PC-3 (cell line): ENCODE measurements around the gene EBLN1.
"Not testable (repeated sequence)": the region's sequence is repeated elsewhere in the genome, so short reads cannot be mapped to it uniquely, and the experiment has no call there.

Experiments used
- CTCF ChIP-seq: fragments of 300-600 bp; sonication (generic); conservative IDR thresholded peaks from 2 replicates; pipeline ENCODE4 v1.5.1; 2017; ENCODE audit warnings: antibody characterized with exemption, low read depth, mild to moderate bottlenecking, low read length
- EZH2phosphoT487 ChIP-seq: fragments of 300-600 bp; sonication (generic); IDR thresholded peaks from 2 replicates; pipeline ENCODE4 v1.6.1; 2018; ENCODE audit warnings: mild to moderate bottlenecking, antibody characterized with exemption, low read length, borderline replicate concordance

GRCh38 chr10:22217084-22217483 is 731 bp downstream of the EBLN1 start:
- TF ChIP-seq EZH2phosphoT487, CTCF: not testable (repeated sequence)
